Stomach (tissue), 4 donors: ENCODE measurements around the gene KRT13.

Experiments
- CTCF ChIP-seq, 7 experiments: fragments of 450-650 bp in 4 of 7; fragments of 200-600 bp in 3 of 7; sonication (generic) in 3 of 7; IDR thresholded peaks; one replicate each; pipeline ENCODE4 v1.5.1; 2016 to 2019; ENCODE audit warnings: antibody characterized with exemption in 7 of 7, control low read depth in 2 of 7, mild to moderate bottlenecking in 1 of 7
- EP300 ChIP-seq: sonication (generic); formaldehyde crosslinking; IDR thresholded peaks from one replicate; pipeline ENCODE4 v1.6.1; 2017; ENCODE audit warnings: antibody characterized with exemption
- POLR2AphosphoS5 ChIP-seq, 3 donors: sonication (generic); formaldehyde crosslinking; IDR thresholded peaks; one replicate each; pipeline ENCODE4 v1.6.1; 2016; ENCODE audit warnings: antibody characterized with exemption in 3 of 3

- TF ChIP-seq CTCF (IDR thresholded peaks at IDR 0.05): no peak
- no peak for TF ChIP-seq EP300
- TF ChIP-seq POLR2AphosphoS5 (IDR thresholded peaks at IDR 0.05): no peak
These were observed 5.0 kb upstream of the KRT13 start for GRCh38 chr17:41510251-41511065.
